HUDEP-2 (cell line): ENCODE results near the gene ALKBH2.

Experiments used
- DNase-seq, 76 experiments: peaks; one replicate each; lab custom pipeline; 2025; ENCODE audit not compliant: unreplicated experiment in 76 of 76; lab: John Stamatoyannopoulos, UW

ALKBH2 gene

DNA sequence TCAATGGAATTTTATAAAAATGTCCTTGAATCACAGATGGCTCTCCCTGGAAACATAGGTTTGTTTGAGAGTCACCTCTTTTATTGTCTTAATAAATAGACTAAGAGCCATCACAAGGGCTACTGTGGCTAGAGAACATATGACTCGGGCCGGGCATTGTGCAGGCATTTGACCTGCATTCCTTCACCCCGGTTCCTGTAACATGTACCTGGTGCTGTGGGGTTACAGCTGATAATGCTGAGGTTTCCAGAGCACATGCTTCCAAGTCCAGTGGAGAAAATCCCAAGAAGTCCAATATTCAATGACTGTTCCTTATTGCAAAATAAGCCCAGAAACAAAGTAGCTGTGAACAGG, 22.1 kb upstream of the ALKBH2 start:
- DNase-seq: no peak

DNA sequence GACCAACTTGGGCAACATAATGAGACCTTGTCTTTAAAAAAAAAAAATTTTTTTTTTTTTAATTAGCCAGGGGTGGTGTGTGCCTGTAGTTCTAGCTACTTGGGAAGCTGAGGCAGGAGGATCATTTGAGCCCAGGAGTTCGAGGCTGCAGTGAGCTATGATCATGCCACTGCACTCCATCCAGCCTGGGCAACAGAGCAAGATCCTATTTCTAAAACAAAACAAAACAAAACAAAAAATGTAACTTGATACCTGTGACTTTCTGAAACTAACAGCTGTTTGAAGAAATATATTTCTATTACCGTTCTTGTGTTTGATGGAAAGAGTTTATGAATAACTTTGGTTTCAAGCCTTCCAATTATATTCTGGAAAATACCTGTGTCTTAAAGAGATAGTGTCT, 21.4 kb upstream of the ALKBH2 start:
- no peak for DNase-seq

DNA sequence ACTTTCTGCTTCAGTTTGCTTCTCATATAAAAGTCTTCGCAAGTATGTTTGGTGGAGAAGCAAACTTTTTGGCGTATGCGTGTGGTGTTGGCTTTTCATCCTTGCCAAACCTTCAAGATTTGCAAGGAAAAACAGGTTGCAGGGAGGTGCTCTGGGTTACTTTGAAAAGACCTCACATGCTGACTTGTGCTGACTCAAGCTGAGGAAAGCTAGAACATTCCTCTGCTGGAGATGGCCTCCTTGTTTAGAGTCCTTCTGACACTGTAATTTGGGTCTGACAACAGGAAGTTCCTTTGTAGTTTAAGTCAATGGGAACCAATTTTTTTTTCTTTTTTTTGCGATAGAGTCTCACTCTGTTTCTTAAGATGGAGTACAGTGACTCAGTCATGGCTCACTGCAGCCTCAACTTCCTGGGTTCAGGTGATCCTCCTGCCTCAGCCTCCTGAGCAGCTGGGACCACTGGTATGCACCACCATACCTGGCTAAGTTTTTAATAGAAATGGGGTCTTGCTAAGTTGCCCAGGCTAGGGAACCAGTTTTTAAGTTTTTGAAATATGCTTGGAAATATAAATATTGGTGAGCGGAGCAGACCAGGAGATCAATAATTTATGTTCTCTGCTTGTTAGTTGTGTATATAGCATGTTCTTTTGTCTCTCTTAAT, 20.5 kb upstream of the ALKBH2 start:
- no peak for DNase-seq

DNA sequence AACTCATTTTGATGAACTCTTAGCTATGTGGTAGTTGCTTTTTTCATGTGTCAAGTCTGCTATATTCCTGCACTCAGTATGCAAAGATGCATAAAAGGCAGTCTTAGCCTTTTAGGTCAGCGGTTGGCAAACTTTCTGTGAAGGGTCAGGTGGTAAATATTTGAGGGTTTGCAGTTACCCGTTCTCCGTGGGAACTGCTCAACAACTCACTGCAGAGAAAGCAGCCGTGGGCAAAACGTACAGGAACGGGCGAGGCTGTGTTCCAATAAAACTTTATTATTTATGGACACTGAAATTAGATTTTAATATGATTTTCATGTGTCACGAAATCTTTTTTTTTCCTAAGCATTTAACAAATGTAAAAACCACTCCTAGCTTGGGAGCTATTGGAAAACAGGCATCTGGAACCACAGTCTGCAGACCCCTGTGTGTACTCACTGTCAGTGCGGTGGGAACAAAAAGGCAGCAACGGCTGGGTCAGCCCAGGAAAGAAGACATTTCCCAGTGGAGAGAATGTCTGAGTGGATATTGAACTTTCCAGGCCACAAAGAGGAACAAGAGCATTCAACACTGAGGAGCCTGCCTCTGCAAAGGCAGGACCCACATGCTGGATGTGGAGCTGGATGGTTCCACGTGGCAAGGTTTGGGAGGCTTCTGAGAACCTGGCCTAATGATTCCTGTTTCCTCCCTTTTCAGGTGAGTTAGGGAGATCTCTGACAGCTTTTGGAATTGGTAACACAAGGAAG, 19.6 kb upstream of the ALKBH2 start:
- DNase-seq: no peak

DNA sequence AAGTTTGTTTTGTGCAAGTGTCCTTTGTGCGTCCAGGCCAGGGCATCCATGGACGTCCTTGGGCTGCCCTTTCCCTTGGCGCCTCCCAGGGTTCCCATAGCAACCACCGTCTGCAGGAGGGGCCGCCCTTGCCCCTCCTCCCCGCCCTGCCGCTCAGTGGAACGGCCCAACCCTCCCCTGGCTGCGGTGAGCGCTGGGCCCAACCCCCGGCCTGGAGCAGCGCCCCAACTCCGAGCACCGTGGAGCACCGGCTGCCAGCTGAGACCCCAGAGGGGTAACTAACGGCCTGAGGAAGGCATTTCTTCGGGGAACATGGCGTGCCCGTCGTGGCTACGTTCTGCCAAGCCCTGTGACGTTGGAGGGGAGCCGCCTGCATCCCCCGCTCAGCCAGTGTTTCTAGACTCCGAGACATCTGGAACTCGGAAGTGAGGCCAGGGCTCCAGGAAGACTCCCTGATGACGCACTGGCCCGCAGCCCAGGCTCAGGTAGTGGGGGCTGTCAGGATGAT, 17.8 kb upstream of the ALKBH2 start:
- DNase-seq: peak in 58 of 76 experiments; percentile 3 to 71 (median 39)

DNA sequence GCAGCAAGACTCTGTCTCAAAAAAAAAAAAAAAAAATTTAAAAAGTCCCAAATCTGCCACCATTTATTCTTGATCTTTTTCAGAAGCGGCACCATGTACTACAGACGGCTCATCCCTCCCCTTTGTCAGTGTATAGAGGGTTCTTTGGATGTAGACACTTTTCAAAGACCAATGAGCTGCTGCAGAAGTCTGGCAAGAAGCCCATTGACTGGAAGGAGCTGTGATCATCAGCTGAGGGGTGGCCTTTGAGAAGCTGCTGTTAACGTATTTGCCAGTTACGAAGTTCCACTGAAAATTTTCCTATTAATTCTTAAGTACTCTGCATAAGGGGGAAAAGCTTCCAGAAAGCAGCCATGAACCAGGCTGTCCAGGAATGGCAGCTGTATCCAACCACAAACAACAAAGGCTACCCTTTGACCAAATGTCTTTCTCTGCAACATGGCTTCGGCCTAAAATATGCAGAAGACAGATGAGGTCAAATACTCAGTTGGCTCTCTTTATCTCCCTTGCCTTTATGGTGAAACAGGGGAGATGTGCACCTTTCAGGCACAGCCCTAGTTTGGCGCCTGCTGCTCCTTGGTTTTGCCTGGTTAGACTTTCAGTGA, 16.6 kb upstream of the ALKBH2 start:
- DNase-seq: no peak

DNA sequence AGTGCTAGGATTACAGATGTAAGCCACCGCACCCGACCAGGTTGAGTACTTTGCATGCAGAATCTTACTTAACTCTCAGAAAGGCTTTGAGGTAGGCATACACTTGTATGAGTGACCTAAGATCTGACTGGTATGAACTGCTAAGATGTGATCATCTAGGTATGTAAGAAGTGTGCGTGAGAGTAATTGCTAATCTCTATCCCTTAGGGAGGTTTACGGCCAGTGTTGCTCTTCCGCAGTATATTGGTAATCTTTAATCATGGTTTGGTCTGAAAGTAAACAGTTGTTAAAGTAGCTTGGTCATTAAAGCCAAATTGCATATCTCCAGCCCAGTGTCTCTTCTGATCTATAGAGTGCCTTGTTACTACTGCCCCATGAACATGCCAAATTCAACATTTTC, 11.9 kb upstream of the ALKBH2 start:
- no peak for DNase-seq

DNA sequence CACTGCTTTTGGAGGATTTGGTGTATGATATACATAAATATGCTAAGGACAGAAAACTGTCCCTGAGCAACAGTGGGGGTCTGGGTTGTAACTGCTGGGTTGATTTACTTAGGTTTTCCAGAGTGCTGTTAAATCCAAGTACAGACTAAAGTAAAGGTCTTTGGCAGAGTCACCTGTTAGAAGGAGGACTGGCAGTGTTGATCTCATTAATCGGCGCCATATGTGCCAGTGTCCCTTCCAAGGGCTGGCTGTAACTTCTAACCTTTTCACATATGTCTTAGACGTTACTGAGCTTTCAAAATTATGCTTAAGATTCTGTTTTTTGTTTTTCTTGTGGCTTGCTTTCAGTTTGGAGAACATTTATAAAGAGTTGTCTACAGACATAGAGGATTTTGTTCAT, 9.2 kb upstream of the ALKBH2 start:
- no peak for DNase-seq

DNA sequence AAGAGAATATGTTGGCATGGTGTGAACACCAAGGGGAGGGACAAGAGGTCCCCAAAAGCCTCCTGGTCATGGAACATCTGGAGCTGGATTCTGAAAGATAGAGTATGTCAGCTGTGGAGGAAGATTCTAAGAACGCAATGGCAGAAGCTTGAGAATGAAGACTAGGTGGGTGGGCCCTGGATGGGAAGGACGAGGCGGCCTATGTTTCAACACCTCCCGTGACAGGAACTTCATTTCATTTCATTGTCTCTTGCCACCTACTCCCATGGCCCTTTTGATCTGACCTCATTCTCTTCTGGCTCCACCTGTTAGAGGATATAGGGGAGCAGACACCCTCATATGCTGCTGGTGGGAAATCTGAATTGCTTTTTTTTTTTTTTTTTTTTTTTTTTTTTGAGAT, 7.5 kb upstream of the ALKBH2 start:
- no peak for DNase-seq

DNA sequence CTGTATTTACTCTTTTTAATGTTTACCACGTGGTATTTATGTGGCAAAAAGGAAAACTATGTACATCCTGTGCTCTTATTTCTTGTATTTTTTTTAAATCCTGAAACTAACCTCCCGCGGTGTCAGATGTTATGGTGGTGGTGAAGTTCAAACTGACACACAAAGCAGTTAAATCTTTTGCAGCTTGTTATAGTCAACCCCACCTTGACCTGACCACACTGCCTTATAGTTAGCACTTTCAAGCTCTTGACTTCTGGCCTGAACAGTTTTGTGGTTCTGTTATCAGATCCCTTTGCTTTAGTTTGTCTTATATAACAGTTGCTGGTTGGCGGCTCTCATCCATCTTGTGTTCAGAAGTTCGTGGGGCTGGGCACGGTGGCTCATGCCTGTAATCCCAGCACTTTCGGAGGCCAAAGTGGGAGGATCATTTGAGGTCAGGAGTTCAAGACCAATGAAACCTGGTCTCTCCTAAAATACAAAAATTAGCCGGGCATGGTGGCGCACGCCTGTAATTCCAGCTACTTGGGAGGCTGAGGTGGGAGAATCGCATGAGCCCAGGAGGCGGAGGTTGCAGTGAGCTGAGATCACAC, 6.3 kb upstream of the ALKBH2 start:
- peak in 1 of 76 experiments; percentile 3 for DNase-seq

DNA sequence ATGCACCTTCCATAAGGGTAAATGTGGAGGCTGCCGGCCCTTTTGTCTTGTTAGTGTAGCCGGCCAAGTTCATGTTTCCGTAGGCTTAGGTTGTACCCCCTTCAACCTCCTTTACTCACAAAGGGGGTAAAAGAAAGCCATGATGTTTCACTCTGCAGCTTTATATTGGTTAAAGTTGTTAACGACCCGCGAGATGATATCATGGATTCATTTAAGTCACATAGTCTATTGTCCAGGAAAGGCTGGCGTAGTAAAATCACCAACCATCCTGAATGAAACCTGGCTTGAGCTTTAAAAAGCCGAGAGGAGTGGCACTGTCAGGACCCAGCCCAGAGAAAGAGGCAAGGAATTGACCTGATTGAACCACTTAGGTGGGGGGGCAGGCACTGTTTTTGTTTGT, 5.4 kb upstream of the ALKBH2 start:
- no peak for DNase-seq

DNA sequence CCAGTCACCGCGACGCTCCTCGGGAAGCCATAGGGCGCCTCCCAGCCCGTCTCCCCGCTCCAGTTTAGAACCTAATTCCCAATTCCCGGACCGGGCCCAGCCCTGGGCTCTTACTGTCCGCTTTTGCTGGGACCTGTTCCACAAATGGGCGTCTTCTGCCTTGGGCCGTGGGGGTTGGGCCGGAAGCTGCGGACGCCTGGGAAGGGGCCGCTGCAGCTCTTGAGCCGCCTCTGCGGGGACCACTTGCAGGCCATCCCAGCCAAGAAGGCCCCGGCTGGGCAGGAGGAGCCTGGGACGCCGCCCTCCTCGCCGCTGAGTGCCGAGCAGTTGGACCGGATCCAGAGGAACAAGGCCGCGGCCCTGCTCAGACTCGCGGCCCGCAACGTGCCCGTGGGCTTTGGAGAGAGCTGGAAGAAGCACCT, 4.9 kb upstream of the ALKBH2 start:
- peak in 46 of 76 experiments; percentile 4 to 69 (median 42) for DNase-seq

DNA sequence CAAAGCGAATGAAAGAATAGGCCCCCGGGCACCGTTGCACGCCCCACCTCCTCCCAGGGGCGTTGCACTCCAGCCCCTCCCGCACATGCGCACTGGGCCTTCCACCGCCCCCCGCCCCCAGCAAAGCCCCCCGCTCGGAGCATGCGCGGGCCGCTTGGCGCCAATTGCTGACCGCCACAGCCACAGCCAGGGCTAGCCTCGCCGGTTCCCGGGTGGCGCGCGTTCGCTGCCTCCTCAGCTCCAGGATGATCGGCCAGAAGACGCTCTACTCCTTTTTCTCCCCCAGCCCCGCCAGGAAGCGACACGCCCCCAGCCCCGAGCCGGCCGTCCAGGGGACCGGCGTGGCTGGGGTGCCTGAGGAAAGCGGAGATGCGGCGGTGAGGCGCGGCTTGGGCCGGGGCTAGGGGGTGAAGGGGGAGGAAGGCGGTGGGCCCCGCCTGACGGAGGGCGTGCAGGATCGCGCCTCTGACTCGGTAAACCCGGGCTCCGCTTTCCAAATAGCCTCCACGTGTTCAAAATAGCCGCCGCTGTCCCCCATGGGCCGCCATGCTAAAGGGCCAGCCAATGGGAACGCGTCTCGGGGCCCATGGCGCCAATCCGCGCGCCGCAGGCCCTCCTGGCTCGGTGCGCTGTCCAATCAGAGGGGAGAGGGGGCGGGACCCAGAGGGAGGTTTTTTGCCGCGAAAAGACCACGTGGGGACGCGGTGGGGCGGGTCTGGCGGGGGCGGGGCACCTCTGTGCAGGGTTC, 4.3 kb upstream of the ALKBH2 start, which contains the start of gene UNG:
UNG (plus strand) TSS at position 163 of the 748 bp plus-strand sequence; CDS start at position 246, 83 bp downstream.
- peak in 74 of 76 experiments; percentile 62 to 96 (median 90) for DNase-seq

DNA sequence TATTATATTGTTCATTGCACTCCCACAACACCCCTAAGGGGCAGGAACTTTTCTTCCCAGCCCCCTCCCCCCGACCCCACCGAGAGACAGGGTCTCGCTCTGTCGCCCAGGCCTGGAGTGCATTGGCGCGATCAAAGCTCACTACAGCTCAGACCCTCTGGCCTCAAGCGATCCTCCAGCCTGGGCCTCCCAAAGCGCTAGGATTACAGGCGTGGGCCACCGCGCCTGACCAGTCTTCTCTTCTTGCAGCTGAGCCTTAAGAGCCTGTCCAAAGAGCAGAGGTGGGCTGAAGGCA, 3.8 kb upstream of the ALKBH2 start:
- DNase-seq: no peak

DNA sequence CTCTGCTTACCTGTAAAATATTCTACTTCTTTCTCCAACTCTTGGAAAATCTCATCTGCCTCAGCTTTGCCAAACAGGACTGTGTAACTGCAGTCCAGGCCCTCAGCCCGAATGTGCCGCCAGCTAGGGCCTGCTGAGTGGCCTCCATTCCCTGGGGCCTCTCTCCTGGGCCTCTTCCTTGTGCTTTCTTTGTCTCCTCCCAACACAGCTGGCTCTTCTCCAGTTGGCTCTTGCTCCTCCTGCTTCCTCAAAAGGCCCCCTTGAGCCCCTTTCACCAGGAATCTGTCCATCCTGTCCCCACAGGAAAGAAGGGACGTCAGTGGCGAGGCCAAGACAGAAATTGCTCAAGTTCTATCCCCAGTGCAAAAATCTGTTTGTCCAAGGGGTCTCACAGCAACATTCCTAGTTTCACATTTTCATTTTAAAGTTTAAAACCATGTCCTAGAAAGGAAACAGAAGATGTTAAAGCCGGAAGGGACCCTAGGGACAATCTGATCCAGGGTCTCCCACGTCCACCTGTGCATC, 713 bp downstream of the ALKBH2 start:
- DNase-seq: peak in 24 of 76 experiments; percentile 2 to 28 (median 8)

DNA sequence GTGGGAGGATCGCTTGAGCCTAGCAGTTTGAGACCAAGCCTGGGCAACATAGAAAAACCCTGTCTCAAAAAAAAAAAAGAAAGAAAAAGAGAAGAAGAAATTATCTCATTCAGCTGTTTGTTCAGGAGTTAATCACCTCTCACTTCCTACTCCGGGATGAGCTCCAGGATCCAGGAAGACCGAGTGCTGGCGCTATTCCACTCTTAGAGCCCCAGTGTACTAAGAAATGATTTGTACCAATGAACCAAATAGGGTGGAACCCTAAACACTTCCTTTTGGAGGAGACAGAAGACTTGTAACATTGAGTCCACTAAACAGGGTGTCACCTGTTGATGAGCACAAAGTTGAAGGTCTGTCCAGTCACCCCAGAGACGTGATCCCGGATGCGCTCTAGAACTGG, 3.6 kb downstream of the ALKBH2 start:
- DNase-seq: no peak

DNA sequence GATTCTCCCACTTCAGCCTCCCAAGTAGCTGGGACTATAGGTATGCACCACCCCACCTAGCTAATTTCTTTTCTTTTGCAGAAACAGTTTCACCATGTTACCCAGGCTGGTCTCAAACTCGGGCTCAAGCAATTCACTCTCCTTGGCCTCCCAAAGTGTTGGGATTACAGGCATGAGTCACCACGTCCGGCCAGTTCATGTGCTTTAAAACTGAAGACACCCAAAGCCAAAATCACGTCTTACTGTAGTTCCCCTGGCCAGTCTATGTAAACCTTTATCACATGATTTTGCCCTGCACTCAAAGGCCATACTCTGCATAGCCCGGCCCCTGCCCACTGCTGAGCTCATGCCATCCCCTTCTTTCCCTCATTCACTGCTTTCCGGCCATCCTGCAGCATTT, 4.5 kb downstream of the ALKBH2 start:
- no peak for DNase-seq

DNA sequence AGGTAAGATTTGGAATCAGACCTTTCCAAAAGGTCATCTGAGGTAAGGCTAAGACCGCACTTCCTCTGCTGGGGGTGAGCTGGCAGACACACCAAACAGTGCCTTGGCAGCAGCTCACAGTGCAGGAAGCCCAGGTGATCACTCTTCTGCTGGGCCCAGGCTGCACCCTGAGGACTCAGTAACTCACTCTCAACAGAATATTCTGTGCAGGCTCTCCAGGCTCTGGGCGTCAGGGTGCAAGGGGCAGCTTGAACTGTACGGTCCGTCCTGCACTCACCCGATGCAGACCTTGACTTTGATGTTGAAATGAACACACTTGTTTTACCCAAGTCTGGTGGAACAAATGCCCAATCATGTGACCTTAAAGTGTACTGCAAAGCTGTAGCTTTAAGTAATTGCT, 6.0 kb downstream of the ALKBH2 start:
- DNase-seq: no peak

DNA sequence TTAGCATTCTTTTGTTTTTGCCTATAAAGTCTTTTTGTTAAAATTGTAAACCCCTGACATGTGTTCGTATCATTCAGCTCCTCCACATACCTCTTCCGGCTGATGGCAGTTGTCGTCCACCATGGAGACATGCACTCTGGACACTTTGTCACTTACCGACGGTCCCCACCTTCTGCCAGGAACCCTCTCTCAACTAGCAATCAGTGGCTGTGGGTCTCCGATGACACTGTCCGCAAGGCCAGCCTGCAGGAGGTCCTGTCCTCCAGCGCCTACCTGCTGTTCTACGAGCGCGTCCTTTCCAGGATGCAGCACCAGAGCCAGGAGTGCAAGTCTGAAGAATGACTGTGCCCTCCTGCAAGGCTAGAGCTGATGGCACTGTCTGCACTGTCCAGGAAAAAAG, 7.7 kb downstream of the ALKBH2 start:
- DNase-seq: no peak

DNA sequence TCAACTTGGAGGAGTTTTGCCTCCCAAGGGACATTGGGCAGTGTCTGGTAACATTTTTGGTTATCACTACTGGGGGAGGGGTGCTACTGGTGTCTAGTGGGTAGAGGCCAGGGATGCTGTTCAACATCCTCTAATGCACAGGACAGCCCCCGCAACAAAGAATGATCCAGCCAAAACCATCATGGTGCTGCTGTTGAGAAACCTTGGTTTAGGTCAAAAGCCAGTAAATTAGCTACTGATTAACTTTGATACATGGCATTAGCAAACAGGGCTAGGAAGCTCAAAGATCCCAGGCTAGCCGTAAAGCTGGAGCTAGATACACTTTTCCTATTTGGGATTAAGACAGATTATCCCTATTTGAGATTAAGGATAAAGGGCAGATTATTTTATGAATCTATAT, 8.8 kb downstream of the ALKBH2 start:
- DNase-seq: no peak

DNA sequence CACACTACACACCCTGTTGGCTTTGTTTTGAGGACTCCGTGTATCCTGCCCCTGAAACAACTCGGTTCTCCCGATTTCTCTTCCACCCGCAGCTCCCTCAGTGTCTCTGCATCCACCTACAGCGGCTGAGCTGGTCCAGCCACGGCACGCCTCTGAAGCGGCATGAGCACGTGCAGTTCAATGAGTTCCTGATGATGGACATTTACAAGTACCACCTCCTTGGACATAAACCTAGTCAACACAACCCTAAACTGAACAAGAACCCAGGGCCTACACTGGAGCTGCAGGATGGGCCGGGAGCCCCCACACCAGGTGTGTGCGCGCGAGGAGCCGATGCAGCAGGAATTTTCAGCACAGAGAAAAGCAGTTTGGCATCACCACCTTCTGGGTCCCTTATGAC, 10.5 kb downstream of the ALKBH2 start:
- DNase-seq: no peak
